ENCODE results near the gene TMEM202. TPM values are rescaled to one million over a fixed set of nuclear protein-coding genes. Genes with fewer than 3 reads are reported as not detected.
"Not testable (repeated sequence)": the region's sequence is repeated elsewhere in the genome, so short reads cannot be mapped to it uniquely, and the experiment has no call there.

Gene TMEM202
- total RNA-seq, 3 donors from 2014 or later, result not detected

DNA sequence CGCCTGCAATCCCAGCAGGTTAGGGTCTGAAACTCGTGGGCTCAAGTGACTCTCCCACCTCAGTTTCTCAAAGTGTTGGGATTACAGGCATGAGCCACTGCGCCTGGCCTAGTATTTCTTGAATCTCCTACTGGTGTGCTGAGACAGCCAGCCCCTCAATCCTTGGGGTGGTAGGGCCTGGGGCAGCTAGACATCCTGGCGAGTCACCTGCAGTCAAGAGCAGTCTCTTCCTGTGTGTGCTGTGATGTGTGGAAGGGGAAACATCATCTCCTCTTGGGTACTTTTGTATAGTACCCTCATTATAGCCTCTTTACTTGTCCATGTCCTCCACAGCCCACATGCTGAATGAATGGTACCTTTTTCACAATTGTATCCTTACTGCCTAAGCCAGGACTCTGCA lies 17.4 kb upstream of the TMEM202 start:
- Histone ChIP-seq H3K4me1 (ENCODE audit: low read depth) (peaks cover 8% of the 10 kb centered on the region), H3K36me3 (ENCODE audit: low read depth) (no peaks in the 10 kb centered on the region), H3K4me3 (no peak overlapping the region), H3K9me3 (no peaks in the 10 kb centered on the region)
- TF ChIP-seq, protein P1, sequence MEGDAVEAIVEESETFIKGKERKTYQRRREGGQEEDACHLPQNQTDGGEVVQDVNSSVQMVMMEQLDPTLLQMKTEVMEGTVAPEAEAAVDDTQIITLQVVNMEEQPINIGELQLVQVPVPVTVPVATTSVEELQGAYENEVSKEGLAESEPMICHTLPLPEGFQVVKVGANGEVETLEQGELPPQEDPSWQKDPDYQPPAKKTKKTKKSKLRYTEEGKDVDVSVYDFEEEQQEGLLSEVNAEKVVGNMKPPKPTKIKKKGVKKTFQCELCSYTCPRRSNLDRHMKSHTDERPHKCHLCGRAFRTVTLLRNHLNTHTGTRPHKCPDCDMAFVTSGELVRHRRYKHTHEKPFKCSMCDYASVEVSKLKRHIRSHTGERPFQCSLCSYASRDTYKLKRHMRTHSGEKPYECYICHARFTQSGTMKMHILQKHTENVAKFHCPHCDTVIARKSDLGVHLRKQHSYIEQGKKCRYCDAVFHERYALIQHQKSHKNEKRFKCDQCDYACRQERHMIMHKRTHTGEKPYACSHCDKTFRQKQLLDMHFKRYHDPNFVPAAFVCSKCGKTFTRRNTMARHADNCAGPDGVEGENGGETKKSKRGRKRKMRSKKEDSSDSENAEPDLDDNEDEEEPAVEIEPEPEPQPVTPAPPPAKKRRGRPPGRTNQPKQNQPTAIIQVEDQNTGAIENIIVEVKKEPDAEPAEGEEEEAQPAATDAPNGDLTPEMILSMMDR (IDR thresholded peaks at IDR 0.05), result no peak
- intact Hi-C loops (cut with DNase I, micrococcal nuclease), result no loop called here
- no peak for DNase-seq
- ATAC-seq, result no peak

DNA sequence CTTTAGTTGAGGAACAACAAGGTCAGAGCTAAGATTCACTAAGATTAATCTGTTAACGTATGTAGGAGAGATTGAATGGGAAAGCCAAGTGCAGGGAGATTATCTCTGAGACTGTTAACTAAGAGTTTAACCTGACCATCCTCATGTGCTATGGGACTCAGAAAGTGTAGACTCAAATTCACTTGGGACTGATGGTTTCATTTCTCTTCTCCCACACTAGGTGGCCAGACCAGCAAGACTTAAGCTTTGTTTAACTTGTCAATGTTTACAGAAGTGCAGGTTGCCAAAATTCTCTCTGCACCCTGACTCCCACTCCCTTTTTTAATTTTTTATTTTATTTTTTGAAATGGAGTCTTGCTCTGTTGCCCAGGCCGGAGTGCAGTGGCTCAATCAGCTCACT lies 16.0 kb upstream of the TMEM202 start:
- peaks cover under 1% of the 10 kb centered on the region for H3K4me1 ChIP-seq (ENCODE audit: low read depth)
- no peaks in the 10 kb centered on the region for H3K36me3 ChIP-seq (ENCODE audit: low read depth)
- TF ChIP-seq, protein P1 (IDR thresholded peaks at IDR 0.05), result no peak
- no peak for ATAC-seq
- no peak overlapping the region for H3K4me3 ChIP-seq
- no peak for DNase-seq
- no peaks in the 10 kb centered on the region for H3K9me3 ChIP-seq
- intact Hi-C loops (cut with DNase I, micrococcal nuclease), result no loop called here

DNA sequence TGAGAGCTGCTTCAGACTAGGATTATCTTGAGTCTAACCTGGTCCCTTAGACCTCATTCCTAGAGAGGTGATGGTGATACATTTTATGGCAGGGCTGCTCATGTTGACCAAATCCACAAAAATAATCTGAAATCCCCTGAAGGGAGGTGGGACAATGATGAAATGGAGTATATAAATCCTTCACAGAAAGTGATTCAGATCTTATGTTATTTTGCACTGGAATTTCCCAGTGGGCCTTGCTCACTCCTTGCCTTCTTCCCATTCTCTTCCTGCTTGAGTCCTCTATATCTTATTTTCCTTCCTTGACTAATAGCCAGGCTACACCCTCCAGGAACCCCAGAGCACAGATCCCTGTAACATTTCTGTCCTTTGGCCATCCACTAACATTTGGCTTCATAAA lies 10.4 kb upstream of the TMEM202 start:
- no peak for ATAC-seq
- Histone ChIP-seq H3K36me3 (ENCODE audit: low read depth) (no peaks in the 10 kb centered on the region), H3K4me3 (no peak overlapping the region), H3K9me3 (no peaks in the 10 kb centered on the region), H3K4me1 (ENCODE audit: low read depth) (no peaks in the 10 kb centered on the region)
- DNase-seq, result no peak
- intact Hi-C loops (cut with DNase I, micrococcal nuclease), result no loop called here
- TF ChIP-seq, protein P1 (IDR thresholded peaks at IDR 0.05), result no peak

DNA sequence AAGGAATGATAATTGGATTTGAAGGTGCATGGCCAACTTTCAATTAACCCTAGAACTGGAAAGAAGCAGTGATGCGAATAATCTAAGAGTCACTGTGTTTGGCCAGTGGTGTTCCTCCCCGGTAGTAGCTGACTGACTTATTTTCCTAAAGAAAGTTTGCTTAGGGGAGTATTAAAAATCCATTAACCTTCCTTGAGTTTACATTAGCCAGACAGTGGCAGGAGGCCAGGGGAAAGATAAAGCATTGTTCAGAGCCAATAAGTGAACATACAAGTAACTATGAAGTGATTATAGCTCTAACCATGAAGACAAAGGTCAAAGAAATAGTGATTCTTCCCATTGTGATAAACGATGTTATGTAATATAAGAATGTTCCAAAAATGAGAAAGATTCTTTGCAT lies 8.9 kb upstream of the TMEM202 start:
- H3K4me1 ChIP-seq (ENCODE audit: low read depth), result no peaks in the 10 kb centered on the region
- DNase-seq, result peak in 1 of 3 donors; percentile 27

DNA sequence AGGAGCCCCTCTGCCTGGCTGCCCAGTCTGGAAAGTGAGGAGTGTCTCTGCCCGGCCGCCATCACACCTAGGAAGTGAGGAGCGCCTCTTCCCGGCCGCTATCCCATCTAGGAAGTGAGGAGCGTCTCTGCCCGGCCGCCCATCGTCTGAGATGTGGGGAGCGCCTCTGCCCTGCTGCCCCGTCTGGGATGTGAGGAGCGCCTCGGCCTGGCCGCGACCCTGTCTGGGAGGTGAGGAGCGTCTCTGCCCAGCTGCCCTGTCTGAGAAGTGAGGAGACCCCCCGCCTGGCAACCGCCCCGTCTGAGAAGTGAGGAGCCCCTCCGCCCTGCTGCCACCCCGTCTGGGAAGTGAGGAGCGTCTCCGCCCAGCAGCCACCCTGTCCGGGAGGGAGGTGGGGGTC lies 1.8 kb upstream of the TMEM202 start:
- H3K4me3 ChIP-seq; intact Hi-C loops (cut with DNase I, micrococcal nuclease): not testable (repeated sequence)

More for the DNA sequence above, 8.9 kb upstream of the TMEM202 start:
- intact Hi-C loops (cut with DNase I, micrococcal nuclease), result no loop called here
- no peaks in the 10 kb centered on the region for H3K36me3 ChIP-seq (ENCODE audit: low read depth)
- no peaks in the 10 kb centered on the region for H3K9me3 ChIP-seq
- TF ChIP-seq, protein P1 (IDR thresholded peaks at IDR 0.05), result no peak
- ATAC-seq, result no peak
- H3K4me3 ChIP-seq, result no peak overlapping the region

DNA sequence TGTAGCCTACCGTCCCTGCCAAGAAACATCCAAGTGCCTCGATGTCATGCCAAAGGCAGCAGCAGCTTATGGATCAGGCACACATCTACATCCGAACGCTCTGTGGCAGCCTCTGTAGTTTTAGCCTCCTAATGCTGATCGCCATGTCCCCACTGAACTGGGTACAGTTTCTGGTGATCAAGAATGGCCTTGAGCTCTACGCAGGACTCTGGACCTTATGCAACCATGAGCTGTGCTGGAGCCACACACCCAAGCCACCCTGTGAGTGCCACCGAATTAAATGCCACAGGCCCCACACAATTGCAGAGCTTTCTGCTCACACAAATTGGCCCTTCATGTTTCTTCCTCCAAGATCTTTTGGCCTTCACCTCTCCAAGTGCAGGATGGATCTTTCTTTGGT lies 543 bp downstream of the TMEM202 start:
- no peak overlapping the region for H3K4me3 ChIP-seq
- no peaks in the 10 kb centered on the region for H3K9me3 ChIP-seq
- intact Hi-C loops (cut with DNase I, micrococcal nuclease), result no loop called here
- DNase-seq (no peak), ATAC-seq (no peak)
- no peaks in the 10 kb centered on the region for H3K4me1 ChIP-seq (ENCODE audit: low read depth)
- no peaks in the 10 kb centered on the region for H3K36me3 ChIP-seq (ENCODE audit: low read depth)
- TF ChIP-seq, protein P1 (IDR thresholded peaks at IDR 0.05), result no peak

More for the DNA sequence above, 1.8 kb upstream of the TMEM202 start:
- not testable (repeated sequence) for ATAC-seq; DNase-seq; H3K4me1 ChIP-seq (ENCODE audit: low read depth); H3K36me3 ChIP-seq (ENCODE audit: low read depth); H3K9me3 ChIP-seq
